ENCODE measurements around the gene SIGLEC1.

Gene SIGLEC1

GRCh38 chr20:3712279-3712873 lies at the start of gene SIGLEC1:
SIGLEC1 (minus strand) TSS chr20:3712600; CDS start chr20:3707128, 5,472 bp downstream.
- DNase-seq (ENCODE audit: low read depth, low spot score): no peak

DNA sequence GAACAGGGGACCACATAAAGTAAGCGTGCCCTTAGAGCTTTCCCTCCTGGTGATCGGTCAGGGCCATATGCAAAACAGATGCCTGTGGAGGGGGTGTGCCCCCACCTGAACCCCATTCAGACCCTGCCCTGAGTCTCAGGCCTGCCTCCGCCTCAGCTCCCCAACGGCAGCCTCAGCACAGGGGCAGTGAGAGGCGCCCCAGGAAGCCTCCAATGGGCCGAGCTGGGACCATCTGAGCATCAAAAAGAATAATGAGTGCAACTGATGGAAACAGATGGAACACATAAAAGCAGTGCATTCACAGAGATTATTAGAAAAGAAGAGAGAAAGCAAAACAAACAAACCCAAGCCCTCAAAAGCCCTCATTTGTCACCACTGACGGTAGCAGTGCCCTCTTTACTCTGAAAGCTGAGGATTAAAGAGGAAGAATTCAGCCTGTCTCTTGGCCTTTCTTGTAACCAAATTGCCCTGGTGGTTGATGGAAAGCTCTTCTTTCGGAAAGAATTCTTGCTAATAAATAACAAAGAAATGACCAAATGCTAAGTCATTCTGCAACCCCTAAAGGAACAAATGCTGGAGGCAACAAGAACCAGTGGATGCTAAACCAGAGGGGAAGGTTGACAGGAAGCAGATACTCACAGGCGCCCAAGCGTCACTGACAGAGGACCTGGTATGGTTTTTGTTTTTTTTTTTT lies 48.4 kb upstream of the SIGLEC1 start:
- DNase-seq (ENCODE audit: low read depth, low spot score): no peak

GRCh38 chr20:3759884-3760283 lies 47.5 kb upstream of the SIGLEC1 start:
- DNase-seq (ENCODE audit: low read depth, low spot score): no peak

DNA sequence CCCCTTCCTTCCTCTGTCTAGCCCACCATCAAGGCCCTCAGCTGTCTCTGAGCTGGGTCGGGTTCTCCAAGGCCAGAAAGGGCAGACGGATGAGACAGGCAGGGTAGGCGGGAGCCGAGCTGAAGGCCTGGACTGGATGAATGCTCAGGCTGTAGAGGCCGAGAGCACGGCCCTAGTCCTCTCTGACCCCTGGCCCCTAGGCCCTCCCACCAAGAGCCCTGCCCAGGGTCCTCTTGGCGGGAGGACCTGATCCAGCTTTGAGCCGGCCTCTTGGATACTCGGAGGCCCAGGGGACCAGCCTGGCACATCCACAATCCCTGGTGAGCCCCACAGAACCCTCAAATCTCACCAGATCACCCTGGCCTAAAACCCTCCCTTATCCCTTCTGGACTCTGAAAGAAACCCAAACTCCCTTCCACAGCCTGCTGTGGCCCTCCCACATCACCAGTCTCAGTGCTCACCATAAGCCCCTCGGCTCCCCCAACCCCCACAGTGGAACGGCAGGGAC lies 47.0 kb upstream of the SIGLEC1 start:
- no peak for DNase-seq (ENCODE audit: low read depth, low spot score)

DNA sequence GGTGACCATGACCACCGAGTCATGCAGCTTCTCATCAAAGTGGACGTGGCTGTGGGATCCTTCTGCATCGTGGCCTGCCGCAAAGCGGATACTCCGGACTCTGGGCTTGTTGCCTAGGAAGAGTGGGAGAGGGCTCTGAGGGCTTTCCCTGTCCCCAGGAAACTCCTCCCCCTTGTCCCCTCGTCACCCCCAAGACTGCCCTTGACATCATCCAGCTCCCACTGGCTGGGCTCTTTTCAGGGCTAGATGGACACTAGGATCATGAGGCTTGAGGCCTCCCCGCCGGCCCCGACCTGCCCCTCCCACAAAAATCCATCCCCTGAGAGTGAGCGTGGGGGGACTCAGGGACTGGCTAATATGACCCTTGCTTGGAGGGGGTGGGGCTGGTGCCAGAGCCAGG lies 46.2 kb upstream of the SIGLEC1 start:
- DNase-seq (ENCODE audit: low read depth, low spot score): no peak

DNA sequence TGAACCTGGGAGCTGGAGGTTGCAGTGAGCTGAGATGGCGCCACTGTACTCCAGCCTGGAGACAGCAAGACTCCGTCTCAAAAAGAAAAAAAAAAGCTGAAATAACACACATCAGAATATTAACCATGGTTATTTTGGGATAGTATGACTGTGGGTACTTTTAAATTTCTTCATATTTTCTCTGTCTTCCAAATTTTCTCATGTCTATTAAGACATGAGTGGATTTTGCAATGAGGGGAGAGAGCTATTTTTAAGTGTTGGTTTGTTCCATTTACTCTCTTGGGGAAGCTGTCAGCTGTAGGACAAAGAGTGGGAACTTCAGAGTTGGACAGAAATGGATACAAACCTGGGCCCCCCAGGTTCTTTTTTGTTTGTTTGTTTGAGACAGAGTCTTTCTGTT lies 44.9 kb upstream of the SIGLEC1 start:
- DNase-seq (ENCODE audit: low read depth, low spot score): no peak

DNA sequence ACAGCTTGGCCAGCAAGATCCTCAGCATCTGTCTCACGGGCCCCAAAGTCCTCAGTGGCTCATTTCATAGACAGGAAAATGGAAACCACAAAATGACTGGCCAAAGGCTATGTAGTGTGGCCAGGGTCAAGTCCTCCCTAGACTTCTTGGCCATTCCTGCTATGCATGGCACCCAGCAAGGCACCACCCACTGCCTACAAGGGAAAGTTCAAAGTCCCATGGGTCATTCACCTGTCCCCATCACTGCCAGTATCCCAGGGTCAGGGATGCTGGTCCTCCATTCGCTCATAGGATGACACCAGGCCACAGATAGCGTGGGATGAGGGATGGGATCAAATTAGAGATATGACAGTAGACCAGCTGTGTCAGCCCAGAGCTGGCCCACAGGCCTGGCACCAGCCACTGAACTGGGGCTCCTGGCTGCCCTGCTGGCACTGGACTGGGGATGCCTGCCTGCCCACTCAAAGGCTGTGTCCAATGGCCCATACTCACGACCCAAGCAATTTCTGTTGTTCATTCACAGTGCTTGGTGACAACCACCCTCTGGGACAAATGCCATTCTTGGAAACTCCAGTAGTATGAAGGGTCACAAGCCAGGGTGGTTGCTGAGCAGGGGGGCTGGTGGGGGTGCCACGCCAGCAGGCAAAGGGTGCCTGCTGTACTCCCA lies 43.5 kb upstream of the SIGLEC1 start:
- DNase-seq (ENCODE audit: low read depth, low spot score): no peak

GRCh38 chr20:3755269-3755668 lies 42.9 kb upstream of the SIGLEC1 start:
- DNase-seq (ENCODE audit: low read depth, low spot score): no peak

- DNase-seq (ENCODE audit: low read depth, low spot score): no peak
Observed at GRCh38 chr20:3754276-3754630, 41.9 kb upstream of the SIGLEC1 start.

DNA sequence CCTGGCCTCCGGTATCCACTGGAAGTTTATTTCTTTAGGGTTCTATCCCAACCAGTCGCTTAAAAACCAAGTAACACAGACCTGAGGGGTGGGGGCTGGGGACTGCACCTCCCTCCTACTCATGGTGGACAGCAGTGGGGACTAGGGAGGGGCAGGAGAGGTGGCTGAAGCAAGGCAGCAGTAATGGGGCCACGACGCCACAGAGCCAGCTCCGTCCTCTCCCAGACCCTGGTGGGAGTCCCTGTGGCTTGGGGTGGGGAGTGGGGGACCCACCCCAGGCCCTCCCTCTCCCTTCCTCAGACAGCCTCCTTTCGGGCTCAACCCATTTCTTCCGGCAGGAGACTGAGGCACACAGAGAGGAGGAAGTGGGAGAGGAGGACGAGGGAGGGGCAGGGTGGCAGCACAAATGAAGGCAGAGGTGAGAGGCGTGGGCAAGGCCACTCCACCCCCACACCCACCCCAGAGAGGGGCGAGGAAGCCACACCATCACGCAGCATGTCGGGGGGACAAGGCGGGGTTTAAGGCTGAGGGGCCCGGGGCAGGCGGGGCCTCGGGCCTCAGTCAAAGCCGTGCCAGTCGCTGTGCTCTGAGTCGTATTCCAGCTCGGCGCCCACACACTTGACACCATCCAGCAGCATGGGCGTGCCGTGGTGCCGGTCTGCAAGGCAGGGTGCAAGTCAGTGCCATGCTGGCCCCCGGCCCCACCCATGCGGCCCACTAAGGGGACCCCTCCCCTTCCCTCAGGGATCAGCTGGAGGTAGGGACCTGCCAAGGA lies 41.3 kb upstream of the SIGLEC1 start:
- no peak for DNase-seq (ENCODE audit: low read depth, low spot score)

DNA sequence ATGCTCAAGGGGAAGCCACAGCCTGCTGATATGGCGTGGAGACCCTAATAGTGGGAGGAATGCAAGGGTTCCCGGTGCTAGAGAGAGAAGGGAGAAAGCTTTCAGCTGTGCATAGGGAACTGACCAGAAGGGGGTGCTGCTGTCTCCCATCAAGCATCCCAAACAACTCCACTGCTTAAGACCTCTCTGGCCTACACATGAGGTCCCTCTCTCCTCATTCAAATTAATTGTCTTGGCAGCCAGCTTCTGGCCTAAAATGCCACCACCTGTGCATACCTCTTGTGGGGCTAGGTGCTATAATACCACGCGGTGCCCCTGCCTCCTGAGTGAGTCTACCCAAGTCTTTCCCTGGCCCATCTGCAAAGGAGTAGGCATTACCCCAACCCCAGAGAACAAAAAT lies 40.7 kb upstream of the SIGLEC1 start:
- no peak for DNase-seq (ENCODE audit: low read depth, low spot score)

DNA sequence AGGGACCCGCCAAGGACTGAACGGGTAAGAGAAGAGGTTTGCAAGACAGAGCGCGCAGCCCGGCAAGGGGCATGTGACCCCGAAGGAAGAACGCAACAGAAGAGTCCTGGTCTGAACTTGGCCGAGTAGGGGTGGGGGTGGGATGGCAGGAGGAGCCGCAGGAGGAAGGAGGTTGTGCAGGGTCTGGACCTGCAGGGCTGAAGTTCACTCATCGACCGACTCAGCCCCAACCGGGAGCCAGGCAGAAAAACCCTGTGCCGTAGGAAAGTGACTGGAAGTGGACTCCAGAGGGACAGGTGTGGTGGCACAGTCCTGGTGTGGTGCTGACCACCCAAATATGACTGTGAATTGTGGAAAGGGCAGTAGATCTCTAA lies 40.0 kb upstream of the SIGLEC1 start:
- DNase-seq (ENCODE audit: low read depth, low spot score): no peak

DNA sequence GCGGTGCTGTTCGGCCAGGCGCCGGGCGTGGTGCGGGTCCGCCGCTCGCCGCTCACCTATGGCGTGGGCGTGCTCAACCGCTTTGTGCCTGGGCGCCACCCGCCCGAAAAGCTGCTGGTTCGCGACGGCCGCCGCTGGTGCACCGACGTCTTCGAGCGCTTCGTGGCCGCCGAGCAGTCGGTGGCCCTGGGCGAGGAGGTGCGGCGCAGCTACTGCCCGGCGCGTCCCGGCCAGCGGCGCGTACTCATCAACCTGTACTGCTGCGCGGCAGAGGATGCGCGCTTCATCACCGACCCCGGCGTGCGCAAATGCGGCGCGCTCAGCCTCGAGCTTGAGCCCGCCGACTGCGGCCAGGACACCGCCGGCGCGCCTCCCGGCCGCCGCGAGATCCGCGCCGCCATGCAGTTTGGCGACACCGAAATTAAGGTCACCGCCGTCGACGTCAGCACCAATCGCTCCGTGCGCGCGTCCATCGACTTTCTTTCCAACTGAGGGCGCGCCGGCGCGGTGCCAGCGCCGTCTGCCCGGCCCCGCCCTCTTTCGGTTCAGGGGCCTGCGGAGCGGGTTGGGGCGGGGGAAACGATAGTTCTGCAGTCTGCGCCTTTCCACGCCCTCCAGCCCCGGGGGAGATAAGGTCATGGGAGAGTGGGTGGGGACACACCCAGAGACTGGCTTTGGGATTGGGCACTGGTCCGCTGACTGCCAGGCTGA lies 39.4 kb upstream of the SIGLEC1 start:
- no peak for DNase-seq (ENCODE audit: low read depth, low spot score)

GRCh38 chr20:3751305-3751674 lies 38.9 kb upstream of the SIGLEC1 start:
- no peak for DNase-seq (ENCODE audit: low read depth, low spot score)

- DNase-seq (ENCODE audit: low read depth, low spot score): no peak
Observed at GRCh38 chr20:3749689-3750531, 37.5 kb upstream of the SIGLEC1 start.

DNA sequence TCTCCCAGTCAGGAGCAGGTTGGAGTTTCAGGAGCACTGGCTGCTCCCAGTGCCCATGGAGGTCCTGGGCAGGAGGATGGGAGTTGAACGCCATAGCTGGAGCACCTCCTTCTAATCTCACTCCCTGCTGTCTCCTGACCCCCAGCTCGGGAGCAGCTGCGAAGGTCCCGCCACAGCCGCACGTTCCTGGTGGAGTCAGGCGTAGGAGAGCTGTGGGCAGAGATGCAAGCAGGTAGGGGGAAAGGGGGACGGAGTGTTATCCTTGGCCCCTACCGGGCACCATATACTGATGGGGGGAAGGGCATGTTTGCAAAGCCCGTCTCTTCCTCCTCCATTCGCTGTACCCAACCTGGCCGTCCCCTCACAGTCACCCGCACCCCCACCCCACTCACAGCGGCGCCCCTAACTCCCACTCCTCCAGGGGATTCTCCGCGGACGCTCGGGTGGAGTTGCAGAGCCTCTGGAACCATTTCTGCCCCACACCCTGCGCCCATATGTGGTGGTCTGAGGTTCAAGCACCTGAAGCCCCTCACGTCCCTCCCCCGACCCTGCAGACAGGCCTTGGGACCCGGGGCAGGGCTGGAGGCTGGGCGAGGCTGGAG lies 36.8 kb upstream of the SIGLEC1 start:
- no peak for DNase-seq (ENCODE audit: low read depth, low spot score)

- no peak for DNase-seq (ENCODE audit: low read depth, low spot score)
Observed at GRCh38 chr20:3748073-3748472, 35.7 kb upstream of the SIGLEC1 start.

DNA sequence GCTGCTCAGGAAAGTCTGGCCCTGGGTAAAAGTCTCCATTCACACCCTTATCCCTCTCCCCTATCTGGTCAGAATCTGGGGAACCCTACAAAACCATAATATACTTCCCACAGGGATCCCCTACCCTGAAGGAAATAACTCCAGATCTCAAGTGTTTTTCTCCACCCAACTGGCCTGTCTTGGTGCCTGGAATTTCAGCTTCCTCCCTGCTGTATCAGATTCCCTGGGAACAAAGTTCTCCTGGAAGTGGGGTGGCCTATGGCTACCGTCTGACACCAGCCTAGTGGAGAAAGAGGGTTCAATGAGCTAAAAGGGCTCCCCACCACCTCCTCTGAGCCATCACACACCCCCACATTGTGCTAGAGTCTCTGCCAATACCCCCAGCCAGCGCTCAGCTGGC lies 35.1 kb upstream of the SIGLEC1 start:
- DNase-seq (ENCODE audit: low read depth, low spot score): no peak

DNA sequence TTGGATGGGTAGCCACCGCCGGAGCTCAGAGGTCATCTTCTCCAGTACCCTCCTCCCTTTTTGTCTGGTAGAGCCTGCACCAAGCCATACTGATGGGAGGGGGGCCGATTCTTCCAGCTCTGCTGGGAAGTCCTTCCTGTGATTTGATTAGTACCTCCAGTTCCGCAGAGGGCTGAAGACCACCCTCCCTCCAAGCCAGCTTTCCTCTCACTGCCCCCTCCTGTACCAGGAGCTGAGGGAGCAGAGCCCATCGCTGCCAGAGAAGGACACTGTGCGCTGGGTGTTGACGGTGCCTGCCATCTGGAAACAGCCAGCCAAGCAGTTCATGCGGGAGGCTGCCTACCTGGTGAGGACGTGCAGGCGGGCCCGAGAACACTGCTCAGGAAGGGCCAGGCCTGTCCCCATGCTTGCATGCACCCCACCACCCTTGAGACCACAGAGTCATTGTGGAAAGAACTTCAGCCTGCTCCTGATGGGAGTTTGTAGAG lies 33.3 kb upstream of the SIGLEC1 start:
- DNase-seq (ENCODE audit: low read depth, low spot score): no peak
